Suprapubic skin (tissue), 4 donors: ENCODE results near the gene SACM1L. TPM values are rescaled to one million over a fixed set of nuclear protein-coding genes. Genes with fewer than 3 reads are reported as not detected.
A peak's percentile ranks its signal among the peaks of the same experiment; 100 is the strongest.

ENCODE experiments used
- DNase-seq, 2 donors: peaks; one replicate each; pipeline ENCODE4 v3.0.0-alpha.2; 2019; ENCODE audit warnings: low spot score in 2 of 2
- H3K27ac ChIP-seq: fragments of 200-600 bp; sonication (generic); one replicate; pipeline ENCODE4 v1.5.1; 2019
- H3K27me3 ChIP-seq: fragments of 200-600 bp; sonication (generic); one replicate; pipeline ENCODE4 v1.5.1; 2019
- H3K36me3 ChIP-seq: fragments of 200-600 bp; sonication (generic); one replicate; pipeline ENCODE4 v1.5.1; 2019
- H3K4me1 ChIP-seq: fragments of 200-600 bp; sonication (generic); one replicate; pipeline ENCODE4 v1.5.1; 2019
- H3K4me3 ChIP-seq: fragments of 200-600 bp; sonication (generic); one replicate; pipeline ENCODE4 v1.5.1; 2019; ENCODE audit warnings: mild to moderate bottlenecking
- H3K9me3 ChIP-seq: fragments of 200-600 bp; sonication (generic); one replicate; pipeline ENCODE4 v1.5.1; 2019
- CTCF ChIP-seq, 2 donors: fragments of 200-600 bp in 1 of 2; fragments of 450-650 bp in 1 of 2; sonication (generic) in 1 of 2; IDR thresholded peaks; one replicate each; pipeline ENCODE4 v1.5.1; 2016 to 2019; ENCODE audit warnings: antibody characterized with exemption in 2 of 2, mild to moderate bottlenecking in 1 of 2, moderate library complexity in 1 of 2
- EP300 ChIP-seq: sonication (generic); formaldehyde crosslinking; IDR thresholded peaks from one replicate; pipeline ENCODE4 v1.6.1; 2017; ENCODE audit warnings: antibody characterized with exemption
- POLR2A ChIP-seq, 2 donors: fragments of 450-650 bp; IDR thresholded peaks; one replicate each; pipeline ENCODE4 v1.6.1; 2017; ENCODE audit warnings: antibody characterized with exemption in 2 of 2, mild to moderate bottlenecking in 2 of 2, moderate library complexity in 2 of 2
- POLR2AphosphoS5 ChIP-seq, 3 donors: sonication (generic); formaldehyde crosslinking; IDR thresholded peaks; one replicate each; pipeline ENCODE4 v1.6.1; 2017; ENCODE audit warnings: antibody characterized with exemption in 3 of 3
- WGBS: methylation state at CpG from one replicate; pipeline ENCODE4 v1.1.5; 2018; 5-methylcytosine and 5-hydroxymethylcytosine counted together
- total RNA-seq, 4 donors: library from RNA; depleted of rRNA; stranded (reverse); fragments of >200 nt; gene quantifications; one replicate each; pipeline ENCODE4 v1.1.0, GENCODE V29; 2016

The SACM1L gene
- total RNA-seq, 4 donors from 2014 or later: 22.8 to 48.9 (median 31.2) TPM

- H3K4me3 ChIP-seq: no peak overlapping the region
- 89% methylated on average over 34 of the region's 35 CpGs for whole genome bisulfite sequencing
- no peaks in the 10 kb centered on the region for H3K4me1 ChIP-seq
- H3K9me3 ChIP-seq: no peaks in the 10 kb centered on the region
- H3K27me3 ChIP-seq: no peaks in the 10 kb centered on the region
- peak in 1 of 2 donors; percentile 76 for DNase-seq
- TF ChIP-seq CTCF (IDR thresholded peaks at IDR 0.05): no peak
- no peak for TF ChIP-seq EP300
- no peak overlapping the region for H3K27ac ChIP-seq
- H3K36me3 ChIP-seq: no peaks in the 10 kb centered on the region
Measured at GRCh38 chr3:45779746-45780735, 90.8 kb downstream of the SACM1L start.

- no peaks in the 10 kb centered on the region for H3K9me3 ChIP-seq
- no peak overlapping the region for H3K27ac ChIP-seq
- H3K4me1 ChIP-seq: no peaks in the 10 kb centered on the region
- TF ChIP-seq CTCF (IDR thresholded peaks at IDR 0.05) (no peak), POLR2A (IDR thresholded peaks at IDR 0.05) (no peak), POLR2AphosphoS5 (IDR thresholded peaks at IDR 0.05) (no peak), EP300 (no peak)
- H3K36me3 ChIP-seq: no peaks in the 10 kb centered on the region
- 76% methylated on average over 5 of the region's 5 CpGs for WGBS
- DNase-seq: peak in 1 of 2 donors; percentile 47
- no peaks in the 10 kb centered on the region for H3K27me3 ChIP-seq
- no peak overlapping the region for H3K4me3 ChIP-seq
Measured at GRCh38 chr3:45781271-45781670, 92.1 kb downstream of the SACM1L start.

- no peaks in the 10 kb centered on the region for H3K27me3 ChIP-seq
- 94% methylated on average over 11 of the region's 12 CpGs for WGBS
- H3K36me3 ChIP-seq: no peaks in the 10 kb centered on the region
- peak in 1 of 2 donors; percentile 72 for DNase-seq
- no peaks in the 10 kb centered on the region for H3K4me1 ChIP-seq
- no peaks in the 10 kb centered on the region for H3K9me3 ChIP-seq
- H3K4me3 ChIP-seq: no peak overlapping the region
- TF ChIP-seq POLR2A (IDR thresholded peaks at IDR 0.05) (no peak), POLR2AphosphoS5 (IDR thresholded peaks at IDR 0.05) (no peak), CTCF (IDR thresholded peaks at IDR 0.05) (no peak), EP300 (no peak)
- H3K27ac ChIP-seq: no peak overlapping the region
Measured at GRCh38 chr3:45781841-45782240, 92.6 kb downstream of the SACM1L start.

GRCh38 chr3:45782381-45782780, 93.2 kb downstream of the SACM1L start:
- H3K27me3 ChIP-seq: no peaks in the 10 kb centered on the region
- no peaks in the 10 kb centered on the region for H3K4me1 ChIP-seq
- no peak overlapping the region for H3K4me3 ChIP-seq
- no peaks in the 10 kb centered on the region for H3K36me3 ChIP-seq
- DNase-seq: no peak
- no peak overlapping the region for H3K27ac ChIP-seq
- TF ChIP-seq CTCF (IDR thresholded peaks at IDR 0.05): no peak
- no peak for TF ChIP-seq POLR2AphosphoS5 (IDR thresholded peaks at IDR 0.05)
- TF ChIP-seq EP300: no peak
- no peak for TF ChIP-seq POLR2A (IDR thresholded peaks at IDR 0.05)
- no peaks in the 10 kb centered on the region for H3K9me3 ChIP-seq
- 87% methylated on average over 3 of the region's 3 CpGs for WGBS

- Histone ChIP-seq H3K27me3 (no peaks in the 10 kb centered on the region), H3K9me3 (no peaks in the 10 kb centered on the region), H3K27ac (no peak overlapping the region), H3K36me3 (no peaks in the 10 kb centered on the region), H3K4me3 (no peak overlapping the region), H3K4me1 (no peaks in the 10 kb centered on the region)
- WGBS: 98% methylated on average over 3 of the region's 3 CpGs
- TF ChIP-seq CTCF (IDR thresholded peaks at IDR 0.05) (no peak), POLR2AphosphoS5 (IDR thresholded peaks at IDR 0.05) (no peak), POLR2A (IDR thresholded peaks at IDR 0.05) (no peak), EP300 (no peak)
- DNase-seq: peak in 1 of 2 donors; percentile 9
Measured at GRCh38 chr3:45783667-45784066, 94.5 kb downstream of the SACM1L start.
